Effector memory CD4-positive, alpha-beta T cell (primary cell): ENCODE data around the gene PMVK.

Experiments
- DNase-seq, 3 donors: peaks; one replicate each; pipeline ENCODE4 v3.0.0-alpha.2; 2020
- H3K27ac ChIP-seq: 2 replicates; pipeline ENCODE4 v1.7.0; 2013; ENCODE audit warnings: mild to moderate bottlenecking, low read length, moderate library complexity; ENCODE audit not compliant: insufficient read depth, poor library complexity, severe bottlenecking
- H3K27me3 ChIP-seq: replicated peaks from 2 replicates; pipeline ENCODE4 v1.7.0; 2013; ENCODE audit warnings: mild to moderate bottlenecking, low read length; ENCODE audit not compliant: insufficient read depth, control insufficient read depth, poor library complexity, severe bottlenecking
- H3K36me3 ChIP-seq: 2 replicates; pipeline ENCODE4 v1.7.0; 2013; ENCODE audit warnings: mild to moderate bottlenecking, low read length, moderate library complexity; ENCODE audit not compliant: control insufficient read depth, insufficient read depth
- H3K4me1 ChIP-seq: 2 replicates; pipeline ENCODE4 v1.7.0; 2013; ENCODE audit warnings: low read length, mild to moderate bottlenecking; ENCODE audit not compliant: control insufficient read depth, insufficient read depth, poor library complexity, severe bottlenecking
- H3K4me3 ChIP-seq: 2 replicates; pipeline ENCODE4 v1.7.0; 2013; ENCODE audit warnings: low read length, low read depth, mild to moderate bottlenecking; ENCODE audit not compliant: insufficient read depth, poor library complexity, severe bottlenecking
- H3K9me3 ChIP-seq: 2 replicates; pipeline ENCODE4 v1.7.0; 2013; ENCODE audit warnings: mild to moderate bottlenecking, low read length, moderate library complexity; ENCODE audit not compliant: control insufficient read depth

The PMVK gene

GRCh38 chr1:154958036-154958435 is 21.5 kb upstream of the PMVK start:
- peak overlapping the region; percentile 99 for H3K27ac ChIP-seq

GRCh38 chr1:154957091-154957657 is 20.7 kb upstream of the PMVK start:
- peak overlapping the region; percentile 99 for H3K27ac ChIP-seq
- H3K4me1 ChIP-seq, result peaks cover 50% of the 10 kb centered on the region
- no peak overlapping the region for H3K4me3 ChIP-seq
- H3K36me3 ChIP-seq, result peaks cover 17% of the 10 kb centered on the region
- H3K27me3 ChIP-seq, result no peaks in the 10 kb centered on the region
- DNase-seq, result no peak
- no peaks in the 10 kb centered on the region for H3K9me3 ChIP-seq

More at GRCh38 chr1:154958036-154958435, 21.5 kb upstream of the PMVK start:
- no peak for DNase-seq
- Histone ChIP-seq H3K4me3 (no peak overlapping the region), H3K9me3 (no peaks in the 10 kb centered on the region), H3K36me3 (peaks cover 19% of the 10 kb centered on the region), H3K27me3 (no peaks in the 10 kb centered on the region), H3K4me1 (peaks cover 47% of the 10 kb centered on the region)

GRCh38 chr1:154956544-154956941 is 20.0 kb upstream of the PMVK start:
- peaks cover 54% of the 10 kb centered on the region for H3K4me1 ChIP-seq
- peaks cover 17% of the 10 kb centered on the region for H3K36me3 ChIP-seq

GRCh38 chr1:154955718-154956543 is 19.4 kb upstream of the PMVK start, which contains the start of gene PBXIP1:
TSS of gene PBXIP1 (minus strand) at chr1:154956099. CDS start at chr1:154953721, 2,378 bp downstream.
- peaks cover 23% of the 10 kb centered on the region for H3K36me3 ChIP-seq
- H3K4me3 ChIP-seq, result peak within 1 kb of the TSS; percentile 60
- no peaks in the 10 kb centered on the region for H3K27me3 ChIP-seq
- peak; percentile 65 to 80 (median 79) for DNase-seq
- peaks cover 58% of the 10 kb centered on the region for H3K4me1 ChIP-seq
- peak within 1 kb of the TSS; percentile 99 for H3K27ac ChIP-seq
- H3K9me3 ChIP-seq, result no peaks in the 10 kb centered on the region

More at GRCh38 chr1:154956544-154956941, 20.0 kb upstream of the PMVK start:
- no peaks in the 10 kb centered on the region for H3K27me3 ChIP-seq
- H3K9me3 ChIP-seq, result no peaks in the 10 kb centered on the region
- H3K27ac ChIP-seq, result peak overlapping the region; percentile 99
- peak overlapping the region; percentile 60 for H3K4me3 ChIP-seq
- no peak for DNase-seq

GRCh38 chr1:154955039-154955717 is 18.7 kb upstream of the PMVK start:
- Histone ChIP-seq H3K36me3 (peaks cover 28% of the 10 kb centered on the region), H3K4me3 (peak overlapping the region; percentile 60), H3K27ac (peak overlapping the region; percentile 99), H3K4me1 (peaks cover 60% of the 10 kb centered on the region), H3K9me3 (no peaks in the 10 kb centered on the region), H3K27me3 (no peaks in the 10 kb centered on the region)
- peak; percentile 96 to 97 (median 96) for DNase-seq

- Histone ChIP-seq H3K4me1 (peaks cover 61% of the 10 kb centered on the region), H3K9me3 (no peaks in the 10 kb centered on the region), H3K27ac (peak overlapping the region; percentile 99), H3K4me3 (peak overlapping the region; percentile 43), H3K27me3 (no peaks in the 10 kb centered on the region), H3K36me3 (peaks cover 27% of the 10 kb centered on the region)
- no peak for DNase-seq
Observed at GRCh38 chr1:154954541-154954940, 18.0 kb upstream of the PMVK start.

- H3K4me1 ChIP-seq, result peaks cover 61% of the 10 kb centered on the region
- no peaks in the 10 kb centered on the region for H3K27me3 ChIP-seq
- H3K4me3 ChIP-seq, result peak overlapping the region; percentile 43
- DNase-seq, result no peak
- peak overlapping the region; percentile 99 for H3K27ac ChIP-seq
- H3K9me3 ChIP-seq, result no peaks in the 10 kb centered on the region
- H3K36me3 ChIP-seq, result peaks cover 22% of the 10 kb centered on the region
Observed at GRCh38 chr1:154953611-154954038, 17.1 kb upstream of the PMVK start.

- Histone ChIP-seq H3K27ac (peak overlapping the region; percentile 99), H3K27me3 (no peaks in the 10 kb centered on the region), H3K9me3 (no peaks in the 10 kb centered on the region), H3K4me1 (peaks cover 61% of the 10 kb centered on the region), H3K4me3 (peak overlapping the region; percentile 43), H3K36me3 (peaks cover 24% of the 10 kb centered on the region)
- DNase-seq, result no peak
Observed at GRCh38 chr1:154952664-154953063, 16.1 kb upstream of the PMVK start.

- Histone ChIP-seq H3K27ac (peak overlapping the region; percentile 99), H3K4me3 (peak overlapping the region; percentile 43)
- peak; percentile 64 to 70 (median 65) for DNase-seq
Observed at GRCh38 chr1:154951901-154952657, 15.6 kb upstream of the PMVK start.

More at GRCh38 chr1:154951901-154952657, 15.6 kb upstream of the PMVK start:
- Histone ChIP-seq H3K4me1 (peaks cover 61% of the 10 kb centered on the region), H3K27me3 (no peaks in the 10 kb centered on the region), H3K9me3 (no peaks in the 10 kb centered on the region), H3K36me3 (peaks cover 29% of the 10 kb centered on the region)
